Measurements from ENCODE around the gene IL4. TPM values are rescaled to one million over a fixed set of nuclear protein-coding genes. Genes with fewer than 3 reads are reported as not detected.

Gene IL4
- total and polyA plus RNA-seq, 8 donors, result not detected

- Histone ChIP-seq H3K4me1 (no peaks in the 10 kb centered on the region), H3K9me3 (no peaks in the 10 kb centered on the region), H3K4me3 (no peak overlapping the region), H3K27ac (no peak overlapping the region), H3K36me3 (no peaks in the 10 kb centered on the region), H3K27me3 (no peaks in the 10 kb centered on the region)
- 84 to 89% methylated on average over 21 of the region's 21 CpGs for WGBS, 2 donors
- ATAC-seq (no peak), DNase-seq (no peak), FAIRE-seq (no peak)
- no peak for TF ChIP-seq CTCF (IDR thresholded peaks at IDR 0.05)
- intact Hi-C loops (cut with DNase I), result no loop called here
These were observed 8.2 kb upstream of the IL4 start for GRCh38 chr5:132665574-132666080.

GRCh38 chr5:132666310-132667123 lies 7.3 kb upstream of the IL4 start:
- Histone ChIP-seq H3K27me3 (no peaks in the 10 kb centered on the region), H3K4me1 (no peaks in the 10 kb centered on the region), H3K9me3 (no peaks in the 10 kb centered on the region), H3K4me3 (no peak overlapping the region), H3K36me3 (no peaks in the 10 kb centered on the region), H3K27ac (no peak overlapping the region)
- no peak for ATAC-seq
- 82 to 84% methylated on average over 16 of the region's 16 CpGs for WGBS, 2 donors
- no peak for DNase-seq
- no peak for FAIRE-seq
- TF ChIP-seq CTCF (IDR thresholded peaks at IDR 0.05), result no peak
- intact Hi-C loops (cut with DNase I), result no loop called here

GRCh38 chr5:132667309-132667708 lies 6.5 kb upstream of the IL4 start:
- Histone ChIP-seq H3K27me3 (no peaks in the 10 kb centered on the region), H3K36me3 (no peaks in the 10 kb centered on the region), H3K9me3 (no peaks in the 10 kb centered on the region), H3K27ac (no peak overlapping the region), H3K4me3 (no peak overlapping the region), H3K4me1 (no peaks in the 10 kb centered on the region)
- WGBS, 2 donors, result 82 to 83% methylated on average over 10 of the region's 10 CpGs
- intact Hi-C loops (cut with DNase I), result no loop called here
- DNase-seq (no peak), FAIRE-seq (no peak), ATAC-seq (no peak)
- TF ChIP-seq CTCF (IDR thresholded peaks at IDR 0.05), result no peak

GRCh38 chr5:132667761-132668705 lies 5.8 kb upstream of the IL4 start:
- FAIRE-seq (no peak), DNase-seq (peak in 1 of 6 donors; percentile 40), ATAC-seq (no peak)
- intact Hi-C loops (cut with DNase I), result no loop called here
- H3K9me3 ChIP-seq, result no peaks in the 10 kb centered on the region
- no peaks in the 10 kb centered on the region for H3K27me3 ChIP-seq
- no peaks in the 10 kb centered on the region for H3K36me3 ChIP-seq
- TF ChIP-seq CTCF (IDR thresholded peaks at IDR 0.05), result no peak
- 64 to 74% methylated on average over 22 of the region's 22 CpGs for WGBS, 2 donors
- H3K4me3 ChIP-seq, result no peak overlapping the region
- no peak overlapping the region for H3K27ac ChIP-seq
- no peaks in the 10 kb centered on the region for H3K4me1 ChIP-seq

Measured in pancreas (tissue), 10 donors.